ENCODE measurements around the gene ADGRG6.

The ADGRG6 gene

GRCh38 chr6:142376115-142376514, 74.3 kb downstream of the ADGRG6 start:
- no peak for DNase-seq (ENCODE audit: low read depth in 2 of 2)

GRCh38 chr6:142376800-142377496, 75.1 kb downstream of the ADGRG6 start:
- no peak for DNase-seq (ENCODE audit: low read depth in 2 of 2)

DNA sequence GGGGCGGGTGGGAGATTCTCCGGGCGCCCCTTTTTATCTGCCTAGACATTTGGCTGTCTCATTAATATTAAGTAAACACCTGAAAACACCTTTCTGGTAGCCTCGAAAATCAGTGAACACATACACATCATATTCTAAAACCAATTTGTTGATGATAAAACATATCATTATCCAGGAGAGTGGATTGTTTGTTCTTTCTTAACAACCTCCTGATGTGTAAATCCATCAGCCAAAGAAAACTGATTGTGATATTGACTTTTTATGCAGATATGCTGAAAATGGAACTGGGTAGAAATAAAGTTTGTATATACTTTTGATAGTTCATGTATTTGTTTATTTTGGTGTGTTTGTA, 75.7 kb downstream of the ADGRG6 start:
- DNase-seq (ENCODE audit: low read depth in 2 of 2): no peak

- DNase-seq (ENCODE audit: low read depth in 2 of 2): no peak
Observed at GRCh38 chr6:142378138-142378875, 76.5 kb downstream of the ADGRG6 start.

DNA sequence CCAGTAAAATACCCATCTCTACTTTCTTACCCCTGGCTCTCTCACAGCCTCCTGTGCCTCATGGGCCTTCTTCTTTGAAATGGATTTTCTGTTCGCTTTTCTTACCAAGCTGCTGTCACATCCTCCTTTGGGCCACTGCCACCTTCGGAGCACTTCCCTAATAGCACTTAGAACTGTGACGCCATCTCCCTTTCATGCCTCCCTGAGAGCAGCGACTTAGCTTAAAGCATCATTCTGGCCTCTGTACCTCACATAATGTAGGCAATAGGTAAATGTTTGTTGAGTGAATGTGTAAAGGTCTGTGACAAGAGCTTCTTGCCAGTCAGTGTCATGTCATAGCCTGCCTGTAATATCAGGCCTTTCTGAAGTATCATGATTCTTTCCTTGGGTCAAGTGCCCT, 78.8 kb downstream of the ADGRG6 start:
- DNase-seq (ENCODE audit: low read depth in 2 of 2): no peak

DNA sequence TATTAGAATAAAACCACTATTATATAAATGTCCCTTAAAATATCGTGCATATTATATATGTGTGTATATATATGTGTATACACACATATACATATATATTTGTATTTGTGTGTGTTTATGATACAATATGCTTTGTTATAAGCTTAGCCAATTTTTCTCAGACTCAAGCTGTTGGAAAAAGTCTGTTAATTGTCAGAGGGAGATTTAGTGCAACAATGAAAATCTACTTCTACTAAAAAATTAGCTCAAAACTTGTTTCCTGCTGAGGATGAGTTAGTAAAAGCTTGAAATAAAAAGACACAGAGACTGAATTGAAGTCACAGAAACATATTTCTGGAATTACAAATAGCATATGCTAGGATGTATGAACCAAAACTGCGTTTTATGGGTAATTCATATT, 79.4 kb downstream of the ADGRG6 start:
- no peak for DNase-seq (ENCODE audit: low read depth in 2 of 2)

- DNase-seq (ENCODE audit: low read depth in 2 of 2): no peak
Observed at GRCh38 chr6:142381845-142382378, 80.1 kb downstream of the ADGRG6 start.

DNA sequence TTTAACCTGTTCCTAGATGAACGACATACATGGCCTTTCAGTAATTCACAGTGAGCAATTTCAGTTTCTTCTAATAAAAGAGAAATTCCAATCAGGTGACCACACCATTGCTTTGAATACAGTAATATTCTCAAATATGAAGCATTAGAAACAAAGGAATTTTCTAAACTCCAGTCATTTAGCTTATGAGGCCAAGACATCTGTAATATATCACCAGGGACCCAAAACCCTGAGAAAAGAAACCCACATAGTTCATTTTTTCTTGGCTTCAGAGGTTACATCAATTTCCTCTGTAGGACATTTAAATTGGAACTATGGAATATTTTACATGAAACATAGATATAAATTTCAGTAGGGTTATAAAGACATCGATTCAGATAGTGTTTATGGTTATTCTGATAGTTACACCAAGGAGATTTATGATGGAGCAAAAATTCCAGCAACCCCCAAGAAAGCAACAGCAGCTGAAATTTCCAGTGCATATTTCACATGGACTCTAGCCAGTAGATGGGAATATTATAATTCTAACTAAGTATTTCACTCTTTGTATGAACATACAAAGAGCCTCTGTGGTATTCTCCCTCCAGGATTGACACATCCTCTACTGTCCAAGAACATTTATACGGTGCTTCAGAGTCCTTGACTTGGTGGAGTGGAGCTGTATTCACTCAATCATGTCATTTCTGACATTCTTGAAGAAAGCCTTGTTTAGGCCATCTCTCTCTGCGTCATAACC, 82.9 kb downstream of the ADGRG6 start:
- no peak for DNase-seq (ENCODE audit: low read depth in 2 of 2)

- DNase-seq (ENCODE audit: low read depth in 2 of 2): no peak
Observed at GRCh38 chr6:142385352-142385751, 83.5 kb downstream of the ADGRG6 start.

DNA sequence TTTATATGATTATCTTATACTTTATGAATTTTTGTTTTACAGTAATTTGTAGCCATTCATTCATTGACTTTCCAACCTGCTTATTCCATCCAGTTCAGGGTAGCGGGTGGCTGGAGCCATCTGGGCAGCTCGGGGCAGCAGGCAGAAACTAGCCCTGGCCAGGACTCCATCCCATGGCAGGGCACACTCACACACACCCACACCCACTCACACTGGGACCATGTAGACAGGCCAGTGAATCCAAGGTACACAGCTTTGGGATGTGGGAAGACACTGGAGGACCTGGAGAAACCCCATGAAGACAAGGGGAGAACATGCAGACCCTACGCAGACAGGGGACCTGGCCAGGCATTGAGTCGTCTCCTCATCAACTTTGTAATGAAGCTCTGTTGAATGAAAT, 84.8 kb downstream of the ADGRG6 start:
- DNase-seq (ENCODE audit: low read depth in 2 of 2): no peak

DNA sequence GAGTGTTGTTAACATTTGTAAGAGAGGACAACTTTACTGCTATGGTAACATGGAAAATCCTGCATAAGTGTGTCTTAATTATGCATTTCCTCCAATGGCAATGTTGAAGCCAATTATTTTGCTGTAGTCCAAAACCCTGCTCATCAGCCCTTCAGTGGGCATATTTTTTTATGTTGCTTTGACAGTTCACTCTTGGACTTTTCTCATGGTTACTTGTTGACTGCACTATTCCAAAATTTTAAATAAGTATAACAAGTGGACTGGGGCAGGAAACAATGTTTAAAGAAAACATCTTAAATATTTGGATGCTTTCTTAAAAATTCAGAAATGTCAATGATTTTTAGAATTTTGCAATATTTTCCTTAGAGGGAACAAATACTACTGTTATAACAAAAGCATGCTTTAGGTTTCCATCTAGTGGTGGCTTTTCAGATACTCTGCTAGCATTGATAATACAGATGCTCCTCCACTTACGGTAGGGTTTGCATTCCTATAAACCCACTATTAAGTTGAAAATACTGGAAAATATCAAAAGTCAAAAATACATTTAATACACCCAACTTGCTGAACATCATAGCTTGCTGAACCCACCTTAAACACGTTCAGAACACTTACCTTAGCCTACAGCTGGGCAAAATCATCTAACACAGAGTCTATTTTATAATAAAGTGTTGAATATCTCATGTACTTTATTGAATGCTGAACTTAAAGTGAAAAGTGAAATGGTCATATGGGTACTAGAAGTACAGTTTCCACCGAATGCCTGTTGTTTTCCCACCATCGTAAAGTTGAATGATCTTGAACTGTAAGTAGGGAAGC, 86.4 kb downstream of the ADGRG6 start:
- DNase-seq (ENCODE audit: low read depth in 2 of 2): no peak

- DNase-seq (ENCODE audit: low read depth in 2 of 2): no peak
Observed at GRCh38 chr6:142395266-142395665, 93.5 kb downstream of the ADGRG6 start.

DNA sequence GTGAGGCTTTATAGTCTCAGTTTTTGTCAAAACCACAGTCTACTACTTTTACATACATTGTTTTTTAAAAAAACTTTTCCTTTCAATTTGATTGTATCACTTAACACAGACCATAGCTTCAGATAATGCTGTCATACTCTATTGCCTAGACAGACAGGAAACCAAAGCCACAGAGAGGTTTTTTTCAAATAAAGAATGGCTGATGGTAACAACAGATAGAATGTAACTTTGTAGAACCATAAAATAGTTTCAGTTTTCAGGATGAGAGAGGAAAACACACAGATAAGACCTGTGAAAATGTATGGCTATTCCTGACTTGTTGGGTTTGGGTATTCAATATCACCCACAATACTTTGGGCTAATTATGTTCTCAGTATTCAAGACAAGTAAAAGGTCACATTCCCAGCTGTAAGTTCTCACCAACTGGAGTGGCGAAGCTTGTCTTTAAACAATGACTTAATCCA, 94.0 kb downstream of the ADGRG6 start:
- DNase-seq (ENCODE audit: low read depth in 2 of 2): no peak

DNA sequence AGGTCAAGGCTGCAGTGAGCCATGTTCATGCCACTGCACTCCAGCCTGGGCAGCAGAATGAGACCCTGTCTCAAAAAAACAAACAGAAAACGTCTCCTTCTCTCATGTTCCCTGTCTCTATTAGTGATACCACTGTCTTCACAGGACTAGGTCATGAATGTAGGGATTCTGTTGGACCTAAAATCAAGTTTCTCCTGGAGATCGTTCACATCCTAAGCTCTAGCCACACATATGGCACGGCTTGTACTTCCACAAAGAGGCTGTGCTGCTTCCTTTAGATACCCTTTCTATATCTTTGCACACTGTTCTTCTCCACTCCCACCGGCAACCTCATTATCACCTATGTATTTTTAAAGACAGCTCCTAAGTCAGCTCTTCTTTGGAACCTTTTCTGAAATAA, 96.5 kb downstream of the ADGRG6 start:
- no peak for DNase-seq (ENCODE audit: low read depth in 2 of 2)

- DNase-seq (ENCODE audit: low read depth in 2 of 2): no peak
Observed at GRCh38 chr6:142399739-142400138, 97.9 kb downstream of the ADGRG6 start.

- DNase-seq (ENCODE audit: low read depth in 2 of 2): no peak
Observed at GRCh38 chr6:142400495-142400894, 98.7 kb downstream of the ADGRG6 start.

GRCh38 chr6:142401838-142402237, 100.0 kb downstream of the ADGRG6 start:
- DNase-seq (ENCODE audit: low read depth in 2 of 2): no peak

DNA sequence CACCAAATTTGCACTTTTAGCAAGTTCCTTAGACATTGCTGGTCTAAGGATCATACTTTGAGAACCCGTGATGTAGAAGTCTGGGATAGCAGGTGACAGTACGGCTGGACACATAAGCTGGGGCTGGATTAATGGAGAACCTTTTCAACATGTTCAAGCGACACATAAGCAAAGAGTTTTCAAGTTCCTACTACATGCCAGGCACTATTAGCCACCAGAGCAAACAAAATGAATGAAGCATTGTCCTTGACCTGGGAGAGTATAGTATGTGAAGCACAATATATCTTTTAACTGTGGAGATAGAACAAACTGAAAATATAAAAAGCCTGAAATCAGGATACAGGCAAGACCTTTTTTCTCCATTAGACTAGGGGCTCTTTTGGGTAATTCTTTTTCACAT, 102.9 kb downstream of the ADGRG6 start:
- no peak for DNase-seq (ENCODE audit: low read depth in 2 of 2)

DNA sequence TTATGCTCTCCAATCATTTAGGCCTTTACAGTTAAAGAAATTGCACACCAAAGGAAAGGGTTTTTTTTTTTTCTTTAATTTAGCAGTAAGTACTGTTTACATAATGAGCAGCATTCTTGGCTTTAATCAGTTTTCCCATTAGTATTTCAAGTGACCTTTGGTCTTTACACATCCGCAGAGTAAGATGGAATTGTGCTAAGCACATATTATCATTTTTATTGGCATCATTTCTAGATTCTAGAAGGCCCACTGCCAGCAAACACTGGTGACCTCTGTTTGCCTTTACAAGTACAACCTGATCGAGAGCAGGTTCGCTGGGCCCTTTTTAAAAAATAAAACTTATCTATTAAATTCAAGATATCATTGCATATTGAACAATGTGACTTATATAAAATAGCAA, 104.3 kb downstream of the ADGRG6 start:
- no peak for DNase-seq (ENCODE audit: low read depth in 2 of 2)

DNA sequence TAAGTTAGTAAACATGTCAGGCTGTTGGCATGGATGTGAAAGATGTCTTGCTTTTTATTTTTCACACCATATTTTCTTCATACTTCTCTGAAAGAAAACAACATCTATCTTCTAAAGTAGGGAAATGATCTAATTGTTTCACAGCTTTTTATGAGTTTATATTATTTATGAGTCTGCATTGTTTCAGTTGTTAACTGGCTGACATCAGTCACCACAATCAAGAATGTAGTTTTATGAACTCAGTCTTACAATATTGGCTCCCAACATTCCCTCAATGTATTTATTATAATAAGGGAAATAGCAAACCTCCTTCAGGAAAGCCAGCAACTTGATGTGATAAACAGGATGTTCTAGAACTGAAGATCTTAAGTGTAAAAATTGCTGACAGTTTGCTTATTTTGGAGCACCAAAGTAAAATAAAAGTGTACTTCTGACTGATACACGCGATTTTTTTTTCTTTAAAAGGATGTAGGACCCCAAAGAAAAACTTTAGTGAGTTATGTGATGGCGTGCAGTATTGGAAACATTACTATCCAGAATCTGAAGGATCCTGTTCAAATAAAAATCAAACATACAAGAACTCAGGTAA, 106.0 kb downstream of the ADGRG6 start:
- DNase-seq (ENCODE audit: low read depth in 2 of 2): no peak

- DNase-seq (ENCODE audit: low read depth in 2 of 2): no peak
Observed at GRCh38 chr6:142408409-142408808, 106.6 kb downstream of the ADGRG6 start.
